ENCODE results near the gene NAGPA.

NAGPA gene

GRCh38 chr16:5027575-5028235 lies 6.0 kb downstream of the NAGPA start:
- DNase-seq (ENCODE audit: low read depth in 2 of 2): no peak

- no peak for DNase-seq (ENCODE audit: low read depth in 2 of 2)
Measured at GRCh38 chr16:5027086-5027485, 6.6 kb downstream of the NAGPA start.

- no peak for DNase-seq (ENCODE audit: low read depth in 2 of 2)
Measured at GRCh38 chr16:5026664-5027063, 7.1 kb downstream of the NAGPA start.

GRCh38 chr16:5025171-5025632 lies 8.5 kb downstream of the NAGPA start:
- DNase-seq (ENCODE audit: low read depth in 2 of 2): no peak

- DNase-seq (ENCODE audit: low read depth in 2 of 2): no peak
Measured at GRCh38 chr16:5024632-5025031, 9.1 kb downstream of the NAGPA start.

GRCh38 chr16:5022521-5022920 lies 11.2 kb downstream of the NAGPA start:
- DNase-seq (ENCODE audit: low read depth in 2 of 2): no peak

GRCh38 chr16:5020551-5020950 lies 13.2 kb downstream of the NAGPA start:
- DNase-seq (ENCODE audit: low read depth in 2 of 2): no peak

- no peak for DNase-seq (ENCODE audit: low read depth in 2 of 2)
Measured at GRCh38 chr16:5019775-5020174, 14.0 kb downstream of the NAGPA start.

GRCh38 chr16:5018793-5019192 lies 14.9 kb downstream of the NAGPA start:
- no peak for DNase-seq (ENCODE audit: low read depth in 2 of 2)

- DNase-seq (ENCODE audit: low read depth in 2 of 2): no peak
Measured at GRCh38 chr16:5017678-5017969, 16.1 kb downstream of the NAGPA start.

GRCh38 chr16:5016967-5017677 lies 16.6 kb downstream of the NAGPA start:
- no peak for DNase-seq (ENCODE audit: low read depth in 2 of 2)

GRCh38 chr16:5015887-5016286 lies 17.8 kb downstream of the NAGPA start:
- DNase-seq (ENCODE audit: low read depth in 2 of 2): no peak

GRCh38 chr16:5015351-5015750 lies 18.4 kb downstream of the NAGPA start:
- DNase-seq (ENCODE audit: low read depth in 2 of 2): no peak

GRCh38 chr16:5012887-5013286 lies 20.8 kb downstream of the NAGPA start:
- DNase-seq (ENCODE audit: low read depth in 2 of 2): no peak

GRCh38 chr16:5011637-5012036 lies 22.1 kb downstream of the NAGPA start:
- no peak for DNase-seq (ENCODE audit: low read depth in 2 of 2)

GRCh38 chr16:5010576-5011329 lies 23.0 kb downstream of the NAGPA start:
- no peak for DNase-seq (ENCODE audit: low read depth in 2 of 2)

GRCh38 chr16:5008311-5008731 lies 25.4 kb downstream of the NAGPA start:
- DNase-seq (ENCODE audit: low read depth in 2 of 2): no peak

- no peak for DNase-seq (ENCODE audit: low read depth in 2 of 2)
Measured at GRCh38 chr16:5007256-5007655, 26.5 kb downstream of the NAGPA start.

- DNase-seq (ENCODE audit: low read depth in 2 of 2): no peak
Measured at GRCh38 chr16:5006348-5007193, 27.2 kb downstream of the NAGPA start.

- DNase-seq (ENCODE audit: low read depth in 2 of 2): no peak
Measured at GRCh38 chr16:5005916-5006315, 27.8 kb downstream of the NAGPA start.

GRCh38 chr16:5004311-5004710 lies 29.4 kb downstream of the NAGPA start:
- no peak for DNase-seq (ENCODE audit: low read depth in 2 of 2)

- DNase-seq (ENCODE audit: low read depth in 2 of 2): no peak
Measured at GRCh38 chr16:5003828-5004227, 29.9 kb downstream of the NAGPA start.

All from fibroblast of skin of left biceps (primary cell).